SIG-M5 (cell line): ENCODE results near the gene NOL7.

Experiments
- DNase-seq: peaks from one replicate; lab custom pipeline; 2025; lab: John Stamatoyannopoulos, UW

NOL7 gene

GRCh38 chr6:13654496-13654895, 39.4 kb downstream of the NOL7 start:
- DNase-seq: no peak

GRCh38 chr6:13655700-13656099, 40.6 kb downstream of the NOL7 start:
- no peak for DNase-seq

- DNase-seq: no peak
Measured at GRCh38 chr6:13660273-13660672, 45.1 kb downstream of the NOL7 start.

GRCh38 chr6:13660893-13661292, 45.8 kb downstream of the NOL7 start:
- no peak for DNase-seq

GRCh38 chr6:13661647-13662046, 46.5 kb downstream of the NOL7 start:
- no peak for DNase-seq

GRCh38 chr6:13662651-13663334, 47.7 kb downstream of the NOL7 start:
- DNase-seq: no peak

- no peak for DNase-seq
Measured at GRCh38 chr6:13663986-13664385, 48.9 kb downstream of the NOL7 start.

GRCh38 chr6:13664703-13665352, 49.7 kb downstream of the NOL7 start:
- no peak for DNase-seq

GRCh38 chr6:13666194-13667105, 51.3 kb downstream of the NOL7 start:
- DNase-seq: no peak

- no peak for DNase-seq
Measured at GRCh38 chr6:13667655-13668054, 52.5 kb downstream of the NOL7 start.

- DNase-seq: no peak
Measured at GRCh38 chr6:13668291-13668928, 53.3 kb downstream of the NOL7 start.

GRCh38 chr6:13669476-13669875, 54.3 kb downstream of the NOL7 start:
- no peak for DNase-seq
